HG03558 (cell line): Measurements from ENCODE around the gene LAMA5.

Experiments used
- ATAC-seq: cut with Tn5 transposase; IDR thresholded peaks from one replicate; pipeline ENCODE4 v1.9.1; 2021; ENCODE audit warnings: moderate number of reproducible peaks; ENCODE audit not compliant: unreplicated experiment; ENCODE audit errors: extremely low read depth

The LAMA5 gene

DNA sequence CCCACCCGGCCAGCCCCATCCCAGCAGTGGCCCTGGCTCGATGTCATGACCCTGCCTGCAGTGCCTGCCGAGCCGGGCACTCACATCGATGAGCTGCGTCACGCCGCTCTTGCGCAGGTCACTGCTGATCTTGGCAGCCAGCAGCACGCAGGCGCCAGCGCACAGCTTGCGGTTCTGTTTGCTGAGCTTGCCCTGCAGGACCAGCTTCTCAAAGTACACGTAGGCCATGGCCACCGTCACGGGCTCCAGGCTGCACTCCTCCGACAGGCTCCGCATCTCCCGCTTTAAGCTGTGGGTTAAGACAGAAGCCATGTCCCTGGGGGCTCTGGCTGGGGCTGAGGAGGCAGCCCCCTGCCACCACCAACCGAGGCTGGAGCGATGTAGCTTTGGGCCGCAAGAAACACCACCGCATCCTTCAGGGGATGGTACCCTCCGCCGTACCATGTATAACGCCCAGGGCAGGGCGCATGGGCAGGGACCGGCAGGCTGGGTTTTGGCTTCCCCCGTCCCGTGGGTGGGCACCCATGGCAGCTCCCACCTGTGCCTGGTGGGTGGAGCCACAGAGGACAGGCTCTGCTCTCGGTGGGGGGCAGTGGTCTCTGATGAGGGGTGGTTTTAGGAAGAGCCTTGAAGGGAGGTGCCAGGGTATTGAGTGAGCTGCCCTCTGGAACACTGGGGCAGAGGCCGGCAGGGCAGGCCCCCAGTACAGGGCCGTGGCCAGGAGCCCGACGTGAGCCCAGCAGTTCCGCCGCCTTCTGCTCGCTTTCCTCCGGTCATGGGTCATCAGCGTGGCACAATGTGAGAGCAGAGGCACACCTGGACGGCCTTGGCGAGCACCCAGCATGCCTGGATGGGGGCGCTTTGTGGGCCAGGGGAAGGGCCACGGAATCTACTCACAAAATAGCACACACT is 24.3 kb upstream of the LAMA5 start:
- ATAC-seq = no peak

DNA sequence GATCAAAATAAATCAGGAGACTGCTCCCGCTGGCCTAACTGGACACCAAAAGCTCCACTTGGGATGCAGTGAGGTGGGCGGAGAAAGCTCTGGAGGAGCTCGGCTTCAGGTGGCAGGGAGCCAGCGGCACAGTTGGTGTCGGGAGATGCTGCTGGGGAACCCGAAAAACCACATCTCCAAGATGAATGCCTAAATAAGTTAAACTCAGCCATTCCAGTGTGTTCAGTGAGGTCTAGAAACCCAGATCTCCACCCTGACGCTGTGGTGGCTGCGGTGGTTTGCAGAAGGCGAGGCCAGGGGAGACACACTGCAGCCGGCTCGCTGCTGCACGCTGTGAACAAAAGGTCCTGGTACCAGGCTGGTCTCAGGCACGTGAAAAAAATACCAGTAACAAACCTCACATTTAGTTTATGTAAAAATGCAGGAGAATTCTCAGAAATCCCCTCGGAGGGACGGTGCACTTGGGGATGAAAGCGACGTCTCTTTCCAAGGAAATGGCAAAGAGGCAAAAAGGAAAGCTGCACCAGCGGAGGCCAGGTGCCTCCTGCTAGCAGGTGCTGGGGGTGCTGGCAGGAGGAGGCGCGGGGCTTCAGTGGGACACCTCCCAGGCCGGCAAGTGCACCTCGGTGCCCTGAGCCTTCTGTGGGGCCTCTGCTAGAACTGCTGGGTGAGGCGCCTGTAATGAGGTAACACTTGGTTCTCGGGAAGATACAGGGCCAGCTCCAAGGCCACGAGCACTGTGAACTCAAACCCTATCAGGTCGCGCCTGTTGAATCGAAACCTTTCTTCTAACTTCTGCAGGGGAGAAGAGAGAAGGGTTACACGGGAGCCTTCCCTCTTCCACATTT is 23.4 kb upstream of the LAMA5 start:
- ATAC-seq = no peak

GRCh38 chr20:62389601-62390087 is 22.5 kb upstream of the LAMA5 start:
- no peak for ATAC-seq

- no peak for ATAC-seq
These were observed 21.9 kb upstream of the LAMA5 start for GRCh38 chr20:62388839-62389600.

GRCh38 chr20:62387933-62388635 is 21.0 kb upstream of the LAMA5 start:
- no peak for ATAC-seq

- ATAC-seq = no peak
These were observed 20.3 kb upstream of the LAMA5 start for GRCh38 chr20:62387219-62387913.

GRCh38 chr20:62386383-62387218 is 19.5 kb upstream of the LAMA5 start, which contains the start of gene RPS21:
RPS21 (plus strand) TSS chr20:62387103; CDS start chr20:62387339, 236 bp downstream.
- peak; percentile 67 for ATAC-seq

GRCh38 chr20:62382306-62383198 is 15.4 kb upstream of the LAMA5 start:
- ATAC-seq = no peak

GRCh38 chr20:62381842-62382241 is 14.7 kb upstream of the LAMA5 start:
- no peak for ATAC-seq

GRCh38 chr20:62381202-62381797 is 14.2 kb upstream of the LAMA5 start:
- ATAC-seq = no peak

GRCh38 chr20:62378215-62378614 is 11.1 kb upstream of the LAMA5 start:
- ATAC-seq = no peak

GRCh38 chr20:62377615-62378178 is 10.6 kb upstream of the LAMA5 start:
- ATAC-seq = no peak

- no peak for ATAC-seq
These were observed 10.0 kb upstream of the LAMA5 start for GRCh38 chr20:62377064-62377461.

- no peak for ATAC-seq
These were observed 9.3 kb upstream of the LAMA5 start for GRCh38 chr20:62376112-62377063.
